H1 (cell line): ENCODE results near the gene CKS1B. TPM values are rescaled to one million over a fixed set of nuclear protein-coding genes. Genes with fewer than 3 reads are reported as not detected.

Experiments used
- CTCF ChIA-PET: fragments of 300-600 bp; sonication (Branson Sonifier 250); formaldehyde crosslinking; loops from one replicate; lab custom pipeline; 2021; ENCODE audit not compliant: partially characterized antibody; lab: Charles Lee
- POLR2A ChIA-PET: fragments of 300-600 bp; sonication (Branson Sonifier 250); formaldehyde crosslinking; loops from one replicate; lab custom pipeline; 2021; ENCODE audit warnings: inconsistent platforms; ENCODE audit not compliant: partially characterized antibody; lab: Charles Lee
- DNase-seq, 2 experiments: peaks; one replicate each; pipeline versions ENCODE4 v3.0.0 to v3.0.0-alpha.2; 2010 to 2022; ENCODE audit warnings: low spot score in 2 of 2, low read depth in 1 of 2, mixed read lengths in 1 of 2
- FAIRE-seq: peaks from 2 replicates; lab custom pipeline; 2011; peaks lifted over from hg19 to GRCh38; lab: Jason Lieb, UNC
- H2AFZ ChIP-seq: 2 replicates; pipeline ENCODE4 v1.8.1; 2012; ENCODE audit warnings: low read length, inconsistent platforms
- H2AK5ac ChIP-seq: 2 replicates; pipeline ENCODE4 v1.6.1; 2013; ENCODE audit warnings: low read depth, low read length
- H2BK120ac ChIP-seq: replicated peaks from 2 replicates; pipeline ENCODE3; 2013; ENCODE audit warnings: low read depth, low read length, inconsistent platforms
- H2BK12ac ChIP-seq: 2 replicates; pipeline ENCODE4 v1.6.1; 2013; ENCODE audit warnings: low read depth, low read length
- H2BK15ac ChIP-seq: 2 replicates; pipeline ENCODE4 v1.6.1; 2013; ENCODE audit warnings: low read length
- H2BK20ac ChIP-seq: 2 replicates; pipeline ENCODE4 v1.6.1; 2013; ENCODE audit warnings: low read length
- H2BK5ac ChIP-seq: 2 replicates; pipeline ENCODE4 v1.6.1; 2013; ENCODE audit warnings: low read depth, low read length
- H3K14ac ChIP-seq: 2 replicates; pipeline ENCODE4 v1.6.1; 2013; ENCODE audit warnings: inconsistent platforms; ENCODE audit not compliant: insufficient read length
- H3K18ac ChIP-seq: 2 replicates; pipeline ENCODE4 v1.6.1; 2013; ENCODE audit warnings: low read length; ENCODE audit errors: extremely low read depth
- H3K23ac ChIP-seq: 2 replicates; pipeline ENCODE4 v1.6.1; 2013; ENCODE audit warnings: inconsistent platforms; ENCODE audit not compliant: insufficient read length
- H3K23me2 ChIP-seq: 2 replicates; pipeline ENCODE4 v1.6.1; 2013; ENCODE audit warnings: low read depth, low read length
- H3K27ac ChIP-seq: 2 replicates; pipeline ENCODE4 v1.6.1; 2011; ENCODE audit warnings: low read depth, low read length, inconsistent platforms
- H3K27me3 ChIP-seq, 4 experiments: replicated peaks in 1 of 4; 1 replicate in 1 of 4; 2 replicates in 3 of 4; pipeline versions ENCODE4 v1.6.1 to v1.8.1; 2011 to 2013; ENCODE audit warnings: low read length in 3 of 4, mild to moderate bottlenecking in 3 of 4, inconsistent platforms in 2 of 4, mixed read lengths in 2 of 4, moderate library complexity in 1 of 4; ENCODE audit not compliant: control insufficient read depth in 3 of 4, insufficient read depth in 3 of 4; ENCODE audit errors: extremely low read depth in 1 of 4
- H3K36me3 ChIP-seq, 4 experiments: 2 replicates each; pipeline versions ENCODE4 v1.6.1 to v1.8.1; 2011 to 2013; ENCODE audit warnings: mild to moderate bottlenecking in 4 of 4, low read length in 3 of 4, moderate library complexity in 2 of 4, control low read depth in 1 of 4, inconsistent platforms in 1 of 4; ENCODE audit not compliant: insufficient read depth in 4 of 4, control insufficient read depth in 2 of 4
- H3K4ac ChIP-seq: replicated peaks from 2 replicates; pipeline ENCODE3; 2013; ENCODE audit warnings: low read length, low read depth, mixed read lengths, inconsistent platforms; ENCODE audit not compliant: insufficient read length
- H3K4me1 ChIP-seq, 4 experiments: replicated peaks in 1 of 4; 1 replicate in 1 of 4; 2 replicates in 3 of 4; pipeline versions ENCODE4 v1.6.1 to v1.8.1; 2011 to 2013; ENCODE audit warnings: low read length in 3 of 4, inconsistent platforms in 2 of 4, mixed read lengths in 1 of 4; ENCODE audit not compliant: insufficient read depth in 4 of 4, control insufficient read depth in 3 of 4
- H3K4me2 ChIP-seq, 2 experiments: 2 replicates each; pipeline versions ENCODE4 v1.6.1 to v1.8.1; 2011 to 2013; ENCODE audit warnings: low read depth in 2 of 2, low read length in 2 of 2, control low read depth in 1 of 2, inconsistent platforms in 1 of 2, mild to moderate bottlenecking in 1 of 2; ENCODE audit not compliant: insufficient read depth in 1 of 2
- H3K4me3 ChIP-seq, 4 experiments: fragments of 200-600, 300-600 bp in 1 of 4; sonication (generic), shearing (Covaris generic), sonication (Bioruptor Twin) in 1 of 4; 2 replicates each; pipeline versions ENCODE4 v1.5.1 to v1.8.1; 2011 to 2016; ENCODE audit warnings: low read length in 4 of 4, low read depth in 3 of 4, control low read depth in 2 of 4, inconsistent platforms in 2 of 4, mild to moderate bottlenecking in 2 of 4, mixed read lengths in 1 of 4, moderate library complexity in 1 of 4; ENCODE audit not compliant: insufficient read depth in 2 of 4; ENCODE audit errors: extremely low read depth in 1 of 4
- H3K56ac ChIP-seq: replicated peaks from 2 replicates; pipeline ENCODE3; 2013; ENCODE audit warnings: low read depth, mild to moderate bottlenecking, mixed read lengths, low read length, inconsistent platforms; ENCODE audit not compliant: insufficient read length
- H3K79me1 ChIP-seq: 2 replicates; pipeline ENCODE4 v1.6.1; 2013; ENCODE audit warnings: low read depth, low read length, control low read depth
- H3K79me2 ChIP-seq, 2 experiments: 2 replicates each; pipeline versions ENCODE4 v1.6.1 to v1.8.1; 2012 to 2013; ENCODE audit warnings: low read length in 2 of 2, mild to moderate bottlenecking in 2 of 2, inconsistent platforms in 1 of 2; ENCODE audit not compliant: insufficient read depth in 2 of 2, control insufficient read depth in 1 of 2
- H3K9ac ChIP-seq, 4 experiments: replicated peaks in 1 of 4; 1 replicate in 1 of 4; 2 replicates in 3 of 4; pipeline versions ENCODE4 v1.6.1 to v1.8.1; 2011 to 2013; ENCODE audit warnings: low read depth in 3 of 4, low read length in 3 of 4, control low read depth in 2 of 4, mild to moderate bottlenecking in 2 of 4, moderate library complexity in 2 of 4, inconsistent platforms in 1 of 4; ENCODE audit errors: extremely low read depth in 1 of 4
- H3K9me3 ChIP-seq, 2 experiments: 2 replicates each; pipeline versions ENCODE4 v1.6.1 to v1.8.1; 2012 to 2013; ENCODE audit warnings: mild to moderate bottlenecking in 2 of 2, moderate library complexity in 2 of 2, control low read depth in 1 of 2, inconsistent platforms in 1 of 2, low read depth in 1 of 2, low read length in 1 of 2, mixed read lengths in 1 of 2; ENCODE audit not compliant: insufficient read depth in 2 of 2
- H4K20me1 ChIP-seq, 2 experiments: replicated peaks in 1 of 2; 2 replicates each; pipeline versions ENCODE3 to v1.8.1; 2011 to 2013; ENCODE audit warnings: inconsistent platforms in 2 of 2, low read length in 2 of 2, mild to moderate bottlenecking in 1 of 2; ENCODE audit not compliant: insufficient read depth in 2 of 2, control insufficient read depth in 1 of 2
- H4K5ac ChIP-seq: 2 replicates; pipeline ENCODE4 v1.6.1; 2013; ENCODE audit warnings: low read length, low read depth, mixed read lengths, inconsistent platforms; ENCODE audit not compliant: insufficient read length
- H4K8ac ChIP-seq: 2 replicates; pipeline ENCODE4 v1.8.0; 2013; ENCODE audit warnings: mild to moderate bottlenecking, moderate library complexity, low read length, inconsistent platforms; ENCODE audit not compliant: insufficient read depth; ENCODE audit errors: extremely low read depth
- H4K91ac ChIP-seq: replicated peaks from 2 replicates; pipeline ENCODE3; 2013; ENCODE audit warnings: low read length, mixed read lengths, inconsistent platforms; ENCODE audit not compliant: insufficient read length
- CBX8 ChIP-seq: fragments of 300-800, 300-1000 bp; sonication (generic); IDR thresholded peaks from 2 replicates; pipeline ENCODE4 v1.7.1; 2016; ENCODE audit warnings: low read depth, low read length, borderline replicate concordance
- CHD2 ChIP-seq: IDR thresholded peaks from 2 replicates; pipeline ENCODE4 v1.6.1; 2012; ENCODE audit warnings: low read length, improper control_type of control experiment
- CTBP2 ChIP-seq: IDR thresholded peaks from 2 replicates; pipeline ENCODE4 v1.7.0; 2011; ENCODE audit warnings: borderline replicate concordance, mild to moderate bottlenecking, moderate library complexity, mixed read lengths, low read length; ENCODE audit not compliant: insufficient read depth, insufficient read length
- EGR1 ChIP-seq: IDR thresholded peaks from 2 replicates; pipeline ENCODE4 v1.6.1; 2011; ENCODE audit warnings: low read depth, low read length, borderline replicate concordance
- GABPA ChIP-seq: IDR thresholded peaks from 2 replicates; pipeline ENCODE4 v1.6.1; 2011; ENCODE audit warnings: mild to moderate bottlenecking, low read length, moderate library complexity, borderline replicate concordance; ENCODE audit not compliant: insufficient read depth
- GTF2F1 ChIP-seq: IDR thresholded peaks from 2 replicates; pipeline ENCODE4 v1.6.1; 2012; ENCODE audit warnings: low read depth, low read length, improper control_type of control experiment, borderline replicate concordance
- NRF1 ChIP-seq: IDR thresholded peaks from 2 replicates; pipeline ENCODE4 v1.6.1; 2011; ENCODE audit warnings: mild to moderate bottlenecking, low read depth, low read length, improper control_type of control experiment
- SP2 ChIP-seq: IDR thresholded peaks from 2 replicates; pipeline ENCODE4 v1.6.1; 2012; ENCODE audit warnings: mild to moderate bottlenecking, low read length, inconsistent platforms
- TAF7 ChIP-seq: optimal IDR thresholded peaks from 2 replicates; pipeline ENCODE3; 2011; ENCODE audit warnings: low read depth, mild to moderate bottlenecking, inconsistent platforms, low read length, moderate library complexity, borderline replicate concordance
- TEAD4 ChIP-seq: IDR thresholded peaks from 2 replicates; pipeline ENCODE4 v1.6.1; 2012; ENCODE audit warnings: low read depth, low read length, inconsistent platforms, mixed read lengths
- WGBS, 2 experiments: shearing (Covaris generic) in 1 of 2; methylation state at CpG; one replicate each; pipeline versions ENCODE4 v1.1.6 to v1.1.7; 2013 to 2015; ENCODE audit warnings: low lambda C conversion rate in 2 of 2, mixed read lengths in 2 of 2, inconsistent platforms in 1 of 2, low coverage in 1 of 2, missing lambda C conversion rate in 1 of 2; ENCODE audit not compliant: insufficient replicate concordance in 2 of 2, insufficient coverage in 1 of 2, insufficient read length in 1 of 2; ENCODE audit errors: extremely low coverage in 1 of 2, missing lambda C conversion rate in 1 of 2; 5-methylcytosine and 5-hydroxymethylcytosine counted together
- polyA plus RNA-seq, 7 experiments: library from polyadenylated mRNA; depleted of rRNA in 3 of 7; stranded (reverse) in 5 of 7; unstranded in 2 of 7; fragments of >200 nt in 5 of 7; fragments of 200-250 nt in 2 of 7; gene quantifications; 1 replicate in 5 of 7; 2 replicates in 1 of 7; 4 replicates in 1 of 7; pipeline versions ENCODE4 v1.2.1 to v1.2.3, GENCODE V29; 2011 to 2013; ENCODE audit warnings: missing spikeins in 2 of 7, mixed read lengths in 2 of 7
- total RNA-seq: library from RNA; stranded (reverse); fragmentation: NEBNext Ultra II Directional; extraction: Animal tissue kit (Norgen Biotek cat#: 25700); gene quantifications from 2 replicates; pipeline ENCODE4 v1.2.1, GENCODE V29; 2021
- TF ChIP-seq, protein P1 (sequence below): IDR thresholded peaks from 2 replicates; pipeline ENCODE4 v1.6.1; 2011; ENCODE audit warnings: low read depth, mild to moderate bottlenecking, low read length; ENCODE audit not compliant: insufficient read depth
- TF ChIP-seq, protein P2 (sequence below): IDR thresholded peaks from 2 replicates; pipeline ENCODE4 v1.6.1; 2011; ENCODE audit warnings: low read length, improper control_type of control experiment

CKS1B gene
- total and polyA plus RNA-seq, 2 of the 8 experiments (the other 6 are each of a cell fraction or from before 2014, with no cell fraction given) = 294 to 1,025 TPM

DNA sequence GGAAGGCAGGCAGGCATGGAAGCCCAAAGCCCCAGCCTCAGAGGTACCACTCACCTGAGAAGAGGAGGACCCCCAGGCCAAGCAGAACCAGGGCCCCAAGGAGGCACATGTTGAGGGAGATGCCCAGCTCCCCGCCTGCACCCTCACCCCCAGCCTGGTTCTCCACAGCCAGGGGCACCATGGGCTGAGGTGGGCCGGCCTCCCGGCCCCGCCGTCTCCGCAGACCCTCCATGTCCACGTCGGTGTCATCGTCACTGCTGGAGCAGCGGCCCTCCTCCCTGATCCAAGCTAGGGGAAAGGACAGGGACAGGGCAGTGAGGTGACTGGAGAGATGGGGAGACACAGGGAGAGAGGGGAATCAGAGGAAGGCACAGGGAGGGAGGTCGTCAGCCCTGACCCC lies 26.4 kb upstream of the CKS1B start:
- no peak for DNase-seq
- H2BK15ac ChIP-seq = no peak overlapping the region
- H3K9me3 ChIP-seq = no peaks in the 10 kb centered on the region
- no peak overlapping the region for H3K4me3 ChIP-seq
- no peak overlapping the region for H4K5ac ChIP-seq
- no peak overlapping the region for H2BK120ac ChIP-seq
- H3K4ac ChIP-seq = no peak overlapping the region
- no peak overlapping the region for H3K56ac ChIP-seq
- peaks cover 0 to 4% (median 0%) of the 10 kb centered on the region in 4 experiments; a peak in 1 of 8 replicates for H3K36me3 ChIP-seq
- no peak overlapping the region for H2AFZ ChIP-seq
- H3K23me2 ChIP-seq = no peaks in the 10 kb centered on the region
- POLR2A ChIA-PET = interaction anchor here (0.7 to 6.0 kb wide), 6 partner anchors 8 to 107 kb away, joined by 3 to 22 read pairs (median 4); partner anchors contain the start of genes PBXIP1, PMVK and PYGO2
- no peak overlapping the region for H3K14ac ChIP-seq
- H3K4me1 ChIP-seq = no peaks in the 10 kb centered on the region
- 94% methylated on average over 8 of the region's 11 CpGs; no CpG with 5 or more reads in 1 of the 2 experiments for WGBS, 2 experiments
- H3K18ac ChIP-seq = no peak overlapping the region
- H3K23ac ChIP-seq = no peak overlapping the region
- no peaks in the 10 kb centered on the region; a peak in 1 of 4 replicates for H3K79me2 ChIP-seq
- H4K8ac ChIP-seq = no peak overlapping the region
- no peak for FAIRE-seq
- H3K79me1 ChIP-seq = no peaks in the 10 kb centered on the region
- CTCF ChIA-PET = interaction anchor here (1.1 to 2.0 kb wide), 3 partner anchors 34 to 51 kb away, joined by 3 to 9 read pairs (median 3); no protein-coding TSS in a partner anchor
- H4K20me1 ChIP-seq = peaks cover 0 to 2% of the 10 kb centered on the region in 2 experiments
- no peak overlapping the region for H4K91ac ChIP-seq
- H3K27ac ChIP-seq = no peak overlapping the region
- no peak overlapping the region for H2BK20ac ChIP-seq
- H3K4me2 ChIP-seq = no peak overlapping the region
- H3K27me3 ChIP-seq = no peaks in the 10 kb centered on the region; a peak in 1 of 7 replicates
- no peak overlapping the region for H2BK12ac ChIP-seq
- no peak overlapping the region for H3K9ac ChIP-seq
- H2BK5ac ChIP-seq = no peak overlapping the region; the same call in 1 of the 2 replicates
- H2AK5ac ChIP-seq = no peak overlapping the region
- TF ChIP-seq GTF2F1 (no peak), EGR1 (no peak), TAF7 (no peak), CBX8 (no peak), GABPA (no peak), CHD2 (no peak), TEAD4 (no peak), NRF1 (no peak), CTBP2 (no peak), SP2 (no peak)
- TF ChIP-seq, protein P1, sequence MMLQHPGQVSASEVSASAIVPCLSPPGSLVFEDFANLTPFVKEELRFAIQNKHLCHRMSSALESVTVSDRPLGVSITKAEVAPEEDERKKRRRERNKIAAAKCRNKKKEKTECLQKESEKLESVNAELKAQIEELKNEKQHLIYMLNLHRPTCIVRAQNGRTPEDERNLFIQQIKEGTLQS = no peak
- TF ChIP-seq, protein P2, sequence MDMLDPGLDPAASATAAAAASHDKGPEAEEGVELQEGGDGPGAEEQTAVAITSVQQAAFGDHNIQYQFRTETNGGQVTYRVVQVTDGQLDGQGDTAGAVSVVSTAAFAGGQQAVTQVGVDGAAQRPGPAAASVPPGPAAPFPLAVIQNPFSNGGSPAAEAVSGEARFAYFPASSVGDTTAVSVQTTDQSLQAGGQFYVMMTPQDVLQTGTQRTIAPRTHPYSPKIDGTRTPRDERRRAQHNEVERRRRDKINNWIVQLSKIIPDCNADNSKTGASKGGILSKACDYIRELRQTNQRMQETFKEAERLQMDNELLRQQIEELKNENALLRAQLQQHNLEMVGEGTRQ = no peak
